IMR-90 (cell line): ENCODE measurements around the gene CTCF. TPM values are rescaled to one million over a fixed set of nuclear protein-coding genes. Genes with fewer than 3 reads are reported as not detected.

Source experiments
- ATAC-seq: fragments of 200-7000 bp; cut with Tn5 transposase; 2 replicates; pipeline ENCODE4 v1.9.1; 2020; ENCODE audit warnings: low read depth, mild to moderate bottlenecking, moderate library complexity
- BruUV-seq: library from RNA; stranded (reverse); fragments of 400-500 nt; replicated peaks from 2 replicates; lab custom pipeline; 2021; lab: Mats Ljungman, UMichigan
- CTCF ChIA-PET: fragments of 300-600 bp; formaldehyde crosslinking; extraction: SDS; loops from one replicate; lab custom pipeline; 2021; ENCODE audit warnings: antibody characterized with exemption; lab: Yijun Ruan, JAX
- POLR2A ChIA-PET: fragments of 300-600 bp; sonication (Branson Sonifier 250); formaldehyde crosslinking; loops from one replicate; lab custom pipeline; 2022; ENCODE audit warnings: antibody characterized with exemption; ENCODE audit not compliant: unreplicated experiment; lab: Charles Lee
- DNase-seq: peaks from one replicate; pipeline ENCODE4 v3.0.0; 2013
- H2AFZ ChIP-seq: replicated peaks from 2 replicates; pipeline ENCODE3; 2013; ENCODE audit warnings: low read length, mild to moderate bottlenecking; ENCODE audit not compliant: poor library complexity
- H2AK5ac ChIP-seq: 2 replicates; pipeline ENCODE4 v1.6.1; 2013; ENCODE audit warnings: low read depth, low read length, inconsistent platforms
- H2AK9ac ChIP-seq: replicated peaks from 2 replicates; pipeline ENCODE3; 2013; ENCODE audit warnings: mild to moderate bottlenecking, low read depth, low read length, moderate library complexity; ENCODE audit not compliant: poor library complexity
- H2BK120ac ChIP-seq: 2 replicates; pipeline ENCODE4 v1.6.1; 2013; ENCODE audit warnings: low read depth, low read length, inconsistent platforms
- H2BK15ac ChIP-seq: 3 replicates; pipeline ENCODE4 v1.6.1; 2013; ENCODE audit warnings: low read depth, low read length, inconsistent platforms
- H2BK20ac ChIP-seq: 2 replicates; pipeline ENCODE4 v1.6.1; 2013; ENCODE audit warnings: low read depth, mild to moderate bottlenecking, inconsistent platforms, low read length, moderate library complexity
- H2BK5ac ChIP-seq: 2 replicates; pipeline ENCODE4 v1.6.1; 2013; ENCODE audit warnings: mild to moderate bottlenecking, low read depth, low read length, inconsistent platforms; ENCODE audit not compliant: poor library complexity, severe bottlenecking
- H3K14ac ChIP-seq: replicated peaks from 2 replicates; pipeline ENCODE4 v1.6.1; 2013; ENCODE audit warnings: low read depth, low read length, inconsistent platforms
- H3K18ac ChIP-seq: 2 replicates; pipeline ENCODE4 v1.6.1; 2013; ENCODE audit warnings: low read depth, low read length, control low read depth
- H3K23ac ChIP-seq: 2 replicates; pipeline ENCODE4 v1.6.1; 2013; ENCODE audit warnings: low read depth, low read length, inconsistent platforms
- H3K27ac ChIP-seq: 2 replicates; pipeline ENCODE4 v1.5.1; 2013; ENCODE audit warnings: mild to moderate bottlenecking, control low read depth, low read length; ENCODE audit not compliant: insufficient read depth
- H3K27me3 ChIP-seq: 2 replicates; pipeline ENCODE4 v1.6.1; 2013; ENCODE audit warnings: low read length; ENCODE audit not compliant: control insufficient read depth, insufficient read depth
- H3K36me3 ChIP-seq: 2 replicates; pipeline ENCODE4 v1.6.1; 2013; ENCODE audit warnings: low read length, mixed read lengths; ENCODE audit not compliant: control insufficient read depth, insufficient read depth
- H3K4ac ChIP-seq: 2 replicates; pipeline ENCODE4 v1.6.1; 2013; ENCODE audit warnings: low read depth, low read length, inconsistent platforms
- H3K4me1 ChIP-seq: 2 replicates; pipeline ENCODE4 v1.6.1; 2013; ENCODE audit warnings: low read length, mixed read lengths; ENCODE audit not compliant: control insufficient read depth, insufficient read depth
- H3K4me2 ChIP-seq: 2 replicates; pipeline ENCODE4 v1.6.1; 2013; ENCODE audit warnings: low read depth, mild to moderate bottlenecking, control low read depth, low read length, moderate library complexity
- H3K4me3 ChIP-seq: 2 replicates; pipeline ENCODE4 v1.5.1; 2013; ENCODE audit warnings: low read depth, mild to moderate bottlenecking, control low read depth, low read length, moderate library complexity; ENCODE audit not compliant: insufficient read depth
- H3K56ac ChIP-seq: 2 replicates; pipeline ENCODE4 v1.6.1; 2013; ENCODE audit warnings: low read length, inconsistent platforms; ENCODE audit not compliant: insufficient read depth; ENCODE audit errors: extremely low read depth
- H3K79me1 ChIP-seq, 2 experiments: 2 replicates each; pipeline ENCODE4 v1.6.1; 2013; ENCODE audit warnings: low read length in 2 of 2, inconsistent platforms in 1 of 2, low read depth in 1 of 2
- H3K9ac ChIP-seq: 2 replicates; pipeline ENCODE4 v1.6.1; 2013; ENCODE audit warnings: low read depth, low read length, control low read depth
- H3K9me1 ChIP-seq: 2 replicates; pipeline ENCODE4 v1.6.1; 2013; ENCODE audit warnings: low read length, inconsistent platforms; ENCODE audit not compliant: insufficient read depth
- H3K9me3 ChIP-seq: 2 replicates; pipeline ENCODE4 v1.6.1; 2013; ENCODE audit warnings: low read length; ENCODE audit not compliant: control insufficient read depth, insufficient read depth
- H4K20me1 ChIP-seq: 2 replicates; pipeline ENCODE4 v1.6.1; 2013; ENCODE audit warnings: low read length, inconsistent platforms; ENCODE audit not compliant: insufficient read depth
- H4K5ac ChIP-seq: 2 replicates; pipeline ENCODE4 v1.6.1; 2013; ENCODE audit warnings: mild to moderate bottlenecking, low read depth, low read length, control low read depth
- H4K8ac ChIP-seq, 2 experiments: 2 replicates each; pipeline ENCODE4 v1.6.1; 2013; ENCODE audit warnings: low read depth in 2 of 2, low read length in 2 of 2, control low read depth in 1 of 2, inconsistent platforms in 1 of 2
- H4K91ac ChIP-seq: 2 replicates; pipeline ENCODE4 v1.6.1; 2013; ENCODE audit warnings: low read depth, low read length, inconsistent platforms; ENCODE audit not compliant: insufficient read depth
- BHLHE40 ChIP-seq: fragments of 150-350 bp; IDR thresholded peaks from 2 replicates; pipeline ENCODE4 v1.6.1; 2016; ENCODE audit warnings: mild to moderate bottlenecking, low read depth, low read length
- CEBPB ChIP-seq: IDR thresholded peaks from 2 replicates; pipeline ENCODE4 v1.6.1; 2012; ENCODE audit warnings: low read depth, low read length, improper control_type of control experiment
- CHD1 ChIP-seq: IDR thresholded peaks from 2 replicates; pipeline ENCODE4 v1.6.1; 2012; ENCODE audit warnings: low read depth, low read length, improper control_type of control experiment
- CTCF ChIP-seq: conservative IDR thresholded peaks from 2 replicates; pipeline ENCODE4 v1.5.1; 2012; ENCODE audit warnings: mild to moderate bottlenecking, low read depth, low read length, improper control_type of control experiment
- MAFK ChIP-seq: IDR thresholded peaks from 2 replicates; pipeline ENCODE4 v1.6.1; 2012; ENCODE audit warnings: low read depth, low read length, improper control_type of control experiment
- NFE2L2 ChIP-seq: fragments of 150-350 bp; IDR thresholded peaks from 2 replicates; pipeline ENCODE4 v1.6.1; 2016; ENCODE audit warnings: low read depth, mild to moderate bottlenecking, low read length
- POLR2A ChIP-seq: IDR thresholded peaks from 2 replicates; pipeline ENCODE4 v1.6.1; 2012; ENCODE audit warnings: mild to moderate bottlenecking, low read depth, low read length
- RAD21 ChIP-seq: IDR thresholded peaks from 2 replicates; pipeline ENCODE4 v1.6.1; 2012; ENCODE audit warnings: low read length, improper control_type of control experiment
- RCOR1 ChIP-seq: IDR thresholded peaks from 2 replicates; pipeline ENCODE4 v1.6.1; 2012; ENCODE audit warnings: mild to moderate bottlenecking, low read length, improper control_type of control experiment; ENCODE audit not compliant: insufficient replicate concordance
- USF2 ChIP-seq: fragments of 150-350 bp; IDR thresholded peaks from 2 replicates; pipeline ENCODE4 v1.6.1; 2017; ENCODE audit warnings: mild to moderate bottlenecking, antibody characterized with exemption, low read length, low read depth
- WGBS, 2 experiments: methylation state at CpG; one replicate each; pipeline versions ENCODE4 v1.1.5 to v1.1.7; 2013; ENCODE audit warnings: missing lambda C conversion rate in 2 of 2; ENCODE audit not compliant: insufficient read length in 1 of 2; ENCODE audit errors: extremely low coverage in 2 of 2; 5-methylcytosine and 5-hydroxymethylcytosine counted together
- dilution Hi-C: fragments of 300-500 bp; cut with HindIII; formaldehyde crosslinking; loops from one replicate; pipeline ENCODE4 v1.14.3; 2018; ENCODE audit warnings: low sequenced_read_pairs; ENCODE audit not compliant: unreplicated experiment
- in situ Hi-C: fragments of 300-500 bp; cut with MboI; formaldehyde crosslinking; loops from 3 replicates; pipeline ENCODE4 v1.14.3; 2019; ENCODE audit warnings: low sequenced_read_pairs, inconsistent platforms, mixed read lengths
- intact Hi-C: fragments of 100-400 bp; cut with micrococcal nuclease; formaldehyde crosslinking; loops from 2 replicates; pipeline ENCODE4 v1.10.0; 2022
- polyA plus RNA-seq, 3 experiments: library from polyadenylated mRNA; depleted of rRNA; stranded (reverse); fragments of >200 nt; gene quantifications; 2 replicates each; pipeline ENCODE4 v1.2.3, GENCODE V29; 2012; ENCODE audit warnings: low replicate concordance in 1 of 3
- total RNA-seq: library from RNA; depleted of rRNA; stranded (reverse); fragments of >200 nt; gene quantifications from 2 replicates; pipeline ENCODE4 v1.2.3, GENCODE V29; 2012

CTCF gene
- total and polyA plus RNA-seq, 2 of the 4 experiments (the other 2 are of a cell fraction): 16.1 to 22.8 TPM

GRCh38 chr16:67608364-67608763 lies 46.0 kb downstream of the CTCF start:
- peak; percentile 42 for ATAC-seq
- Histone ChIP-seq H3K4me3 (no peak overlapping the region), H3K27me3 (no peaks in the 10 kb centered on the region), H4K91ac (no peak overlapping the region), H3K23ac (no peak overlapping the region), H2BK5ac (no peak overlapping the region), H4K5ac (no peak overlapping the region), H2BK120ac (no peak overlapping the region), H2BK15ac (no peak overlapping the region), H3K18ac (no peak overlapping the region), H2AFZ (no peak overlapping the region), H3K9me1 (peaks cover 6% of the 10 kb centered on the region), H2BK20ac (no peak overlapping the region), H3K4ac (no peak overlapping the region), H4K20me1 (peaks cover 6% of the 10 kb centered on the region), H3K9ac (no peak overlapping the region), H3K9me3 (no peaks in the 10 kb centered on the region), H3K36me3 (peaks cover 12% of the 10 kb centered on the region), H3K56ac (no peak overlapping the region), H3K79me1 (peaks cover 25 to 53% of the 10 kb centered on the region in 2 experiments), H3K4me2 (no peak overlapping the region), H3K27ac (no peak overlapping the region), H3K14ac (no peak overlapping the region), H2AK9ac (no peak overlapping the region), H4K8ac (no peak overlapping the region), H3K4me1 (peaks cover 3% of the 10 kb centered on the region; the same call in 1 of the 2 replicates), H2AK5ac (no peak overlapping the region)
- intact Hi-C loops: loop anchor here (5.0 kb wide), 1 partner anchor 34 kb away; no protein-coding TSS in a partner anchor
- DNase-seq: peak; percentile 12
- TF ChIP-seq MAFK (no peak), USF2 (no peak), CHD1 (no peak), POLR2A (no peak), NFE2L2 (no peak), BHLHE40 (no peak), CTCF (no peak), RCOR1 (no peak), CEBPB (no peak), RAD21 (no peak)
- ChIA-PET POLR2A (no interaction called here), CTCF (no interaction called here)
- dilution Hi-C loops: no loop called here
- in situ Hi-C loops: no loop called here
- 100% methylated on average over 1 of the region's 3 CpGs; no CpG with 5 or more reads in 1 of the 2 experiments for WGBS, 2 experiments
- BruUV-seq: no TSS peak
